GM12878 (cell line): ENCODE measurements around the gene SPTAN1. TPM values are rescaled to one million over a fixed set of nuclear protein-coding genes. Genes with fewer than 3 reads are reported as not detected.

Experiments
- ASH2L ChIP-seq: fragments of 300-600, 200-600 bp; sonication (generic); IDR thresholded peaks from 2 replicates; pipeline ENCODE4 v1.6.1; 2017; ENCODE audit warnings: low read depth, mild to moderate bottlenecking, borderline replicate concordance
- CREB1 ChIP-seq: IDR thresholded peaks from 2 replicates; pipeline ENCODE4 v1.6.1; 2012; ENCODE audit warnings: low read depth, mild to moderate bottlenecking, inconsistent platforms
- CTCF ChIP-seq, 3 experiments: IDR thresholded peaks in 2 of 3; conservative IDR thresholded peaks in 1 of 3; 2 replicates each; pipeline ENCODE4 v1.5.1; 2011; ENCODE audit warnings: low read depth in 3 of 3, low read length in 3 of 3, mild to moderate bottlenecking in 3 of 3, control low read depth in 2 of 3, moderate library complexity in 2 of 3, inconsistent platforms in 1 of 3, mixed read lengths in 1 of 3; ENCODE audit not compliant: control insufficient read depth in 2 of 3, insufficient read depth in 1 of 3; ENCODE audit errors: extremely low read depth in 1 of 3
- E2F8 ChIP-seq: fragments of 450-650 bp; IDR thresholded peaks from 2 replicates; pipeline ENCODE4 v1.6.1; 2018; ENCODE audit warnings: mild to moderate bottlenecking, low read depth, moderate library complexity; ENCODE audit not compliant: partially characterized antibody
- HCFC1 ChIP-seq: fragments of 150-350 bp; IDR thresholded peaks from 2 replicates; pipeline ENCODE4 v1.6.1; 2014; ENCODE audit warnings: low read length
- HDAC6 ChIP-seq: fragments of 200-600 bp; sonication (generic); IDR thresholded peaks from one replicate; pipeline ENCODE4 v1.8.0; 2017; ENCODE audit warnings: antibody characterized with exemption; ENCODE audit not compliant: unreplicated experiment
- KLF5 ChIP-seq: fragments of 450-650 bp; IDR thresholded peaks from 2 replicates; pipeline ENCODE4 v1.6.1; 2014; ENCODE audit warnings: mild to moderate bottlenecking; ENCODE audit not compliant: partially characterized antibody
- NFXL1 ChIP-seq: fragments of 450-650 bp; IDR thresholded peaks from 2 replicates; pipeline ENCODE4 v1.6.1; 2017; ENCODE audit warnings: antibody characterized with exemption, mild to moderate bottlenecking, borderline replicate concordance
- NR2C1 ChIP-seq: fragments of 450-650 bp; IDR thresholded peaks from 2 replicates; pipeline ENCODE4 v1.6.1; 2017; ENCODE audit warnings: antibody characterized with exemption, mild to moderate bottlenecking, moderate library complexity
- PKNOX1 ChIP-seq: fragments of 450-650 bp; IDR thresholded peaks from 2 replicates; pipeline ENCODE4 v1.6.1; 2016; ENCODE audit warnings: mild to moderate bottlenecking
- POLR2A ChIP-seq: IDR thresholded peaks from 2 replicates; pipeline ENCODE4 v1.6.1; 2011; ENCODE audit warnings: low read depth, mild to moderate bottlenecking, low read length
- POLR2AphosphoS5 ChIP-seq: IDR thresholded peaks from 2 replicates; pipeline ENCODE4 v1.6.1; 2011; ENCODE audit warnings: mild to moderate bottlenecking, low read length, inconsistent platforms
- RELB ChIP-seq: fragments of 450-650 bp; IDR thresholded peaks from 2 replicates; pipeline ENCODE4 v1.6.1; 2017; ENCODE audit warnings: low read depth, mild to moderate bottlenecking, moderate library complexity
- REST ChIP-seq: IDR thresholded peaks from 2 replicates; pipeline ENCODE4 v1.6.1; 2012; ENCODE audit warnings: mild to moderate bottlenecking, low read depth, low read length
- SPI1 ChIP-seq: IDR thresholded peaks from 2 replicates; pipeline ENCODE4 v1.6.1; 2011; ENCODE audit warnings: low read depth, mild to moderate bottlenecking, low read length, moderate library complexity, borderline replicate concordance; ENCODE audit not compliant: insufficient read depth
- ZNF622 ChIP-seq: fragments of 450-650 bp; IDR thresholded peaks from 2 replicates; pipeline ENCODE4 v1.6.1; 2017; ENCODE audit warnings: mild to moderate bottlenecking, inconsistent platforms
- polyA plus RNA-seq, 11 experiments: library from polyadenylated mRNA; depleted of rRNA in 4 of 11; unstranded in 6 of 11; stranded (reverse) in 5 of 11; fragments of >200 nt; fragmentation: Nextera tagmentation in 4 of 11; fragmentation: Illumina TruSeq in 1 of 11; extraction: Ambion mirVana in 4 of 11; extraction: Trizol in 1 of 11; gene quantifications; 1 replicate in 1 of 11; 2 replicates in 10 of 11; pipeline versions ENCODE4 v1.2.1 to v1.2.3, GENCODE V29; 2011 to 2016; ENCODE audit warnings: inconsistent platforms in 2 of 11, missing spikeins in 2 of 11, low read depth in 1 of 11
- total RNA-seq, 4 experiments: library from RNA; depleted of rRNA in 3 of 4; stranded (reverse); fragments of >200 nt in 3 of 4; fragmentation: Illumina TruSeq in 1 of 4; extraction: Trizol in 1 of 4; gene quantifications; 2 replicates each; pipeline versions ENCODE4 v1.2.1 to v1.2.3, GENCODE V29; 2013 to 2021

SPTAN1 gene
- total and polyA plus RNA-seq, 10 of the 15 experiments (the other 5 are each of a cell fraction or from before 2014, with no cell fraction given), result 18.7 to 156 (median 73.6) TPM

GRCh38 chr9:128552153-128552743 lies at the start of gene SPTAN1 (continued):
- TF ChIP-seq POLR2A, result peak; percentile 99
- 0 out of 2 replicates have a peak, but pooled peaks have one; percentile 37 for TF ChIP-seq NFXL1
- TF ChIP-seq PKNOX1, result peak; percentile 7; the same call in 1 of the 2 replicates
- TF ChIP-seq POLR2AphosphoS5, result peak; percentile 99
- TF ChIP-seq HCFC1, result peak; percentile 34; the same call in 1 of the 2 replicates
- no peak for TF ChIP-seq ZNF622
- TF ChIP-seq HDAC6, result peak; percentile 91
- peak; percentile 38; the same call in 1 of the 2 replicates for TF ChIP-seq REST
- peak; percentile 34; the same call in 1 of the 2 replicates for TF ChIP-seq NR2C1
- peak; percentile 36; the same call in 1 of the 2 replicates for TF ChIP-seq RELB
- TF ChIP-seq KLF5, result peak; percentile 68
- TF ChIP-seq ASH2L, result no peak
- peak; percentile 15; the same call in 1 of the 2 replicates for TF ChIP-seq SPI1
- peak; percentile 86 for TF ChIP-seq CREB1
- peak in 1 of 3 experiments; percentile 20; a peak in 1 of 6 replicates for TF ChIP-seq CTCF (IDR thresholded peaks at IDR 0.05 in 2 of 3, conservative IDR thresholded peaks at IDR 0.05 in 1 of 3; ENCODE audit: control insufficient read depth in 2 of 3, extremely low read depth in 1 of 3, insufficient read depth in 1 of 3, low read depth in 3 of 3, low read length in 3 of 3)
- TF ChIP-seq E2F8, result no peak
